Adipose tissue (tissue), 3 donors: ENCODE data around the gene TMEM183A. TPM values are rescaled to one million over a fixed set of nuclear protein-coding genes. Genes with fewer than 3 reads are reported as not detected.

Source experiments
- H3K27ac ChIP-seq: one replicate; pipeline ENCODE4 v1.5.1; 2013; ENCODE audit warnings: low read depth, low read length
- WGBS, 3 donors: extraction: QIAGEN DNeasy Blood & Tissue Kit; methylation state at CpG; one replicate each; pipeline ENCODE4 v1.1.7; 2013; 5-methylcytosine and 5-hydroxymethylcytosine counted together
- polyA plus RNA-seq, 3 donors: library from polyadenylated mRNA; stranded (reverse); fragments of 200-250 nt; gene quantifications; one replicate each; pipeline ENCODE4 v1.2.3, GENCODE V29; 2013
- donor health status: healthy with polysubstance abuse.
- donor health status: Bipolar disorder and iron deficiency.
- donor health status: healthy.

The TMEM183A gene
- polyA plus RNA-seq, 3 donors = 35.1 to 40.9 (median 40.8) TPM

GRCh38 chr1:203039609-203040512, 32.7 kb downstream of the TMEM183A start:
- 53 to 61% (median 56%) methylated on average over 11 of the region's 11 CpGs for whole genome bisulfite sequencing, 3 donors
- H3K27ac ChIP-seq = no peak overlapping the region

- WGBS, 3 donors = 53 to 64% (median 55%) methylated on average over 5 of the region's 5 CpGs
- no peak overlapping the region for H3K27ac ChIP-seq
Observed at GRCh38 chr1:203040513-203041275, 33.5 kb downstream of the TMEM183A start.

DNA sequence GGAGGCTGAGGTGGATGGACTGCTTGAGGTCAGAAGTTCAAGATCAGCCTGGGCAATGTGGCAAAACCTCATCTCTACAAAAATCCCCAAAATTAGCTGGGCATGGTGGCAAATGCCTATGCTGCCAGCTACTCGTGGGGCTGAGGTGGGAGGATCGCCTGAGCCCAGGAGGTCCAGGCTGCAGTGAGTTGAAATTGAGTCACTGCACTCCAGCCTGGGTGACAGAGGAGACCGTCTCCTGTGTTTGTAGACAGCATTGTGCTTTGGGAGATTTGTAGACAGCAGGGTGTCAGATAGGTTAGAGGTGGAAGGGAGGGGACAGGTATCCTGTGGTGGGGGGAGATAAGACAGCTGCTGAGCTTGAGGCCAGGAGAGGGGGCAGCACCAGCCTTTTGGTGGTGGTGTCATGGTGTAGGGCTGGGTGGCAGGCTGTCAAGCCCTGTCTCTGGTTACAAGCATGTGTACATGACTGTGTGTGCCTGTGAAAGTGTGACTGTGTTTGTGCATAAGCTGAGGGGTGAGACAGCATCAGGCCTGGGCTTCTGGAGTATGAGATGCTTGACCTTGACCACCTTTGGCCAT, 34.3 kb downstream of the TMEM183A start:
- WGBS, 3 donors = 67 to 93% (median 87%) methylated on average over 3 of the region's 3 CpGs
- H3K27ac ChIP-seq = no peak overlapping the region

DNA sequence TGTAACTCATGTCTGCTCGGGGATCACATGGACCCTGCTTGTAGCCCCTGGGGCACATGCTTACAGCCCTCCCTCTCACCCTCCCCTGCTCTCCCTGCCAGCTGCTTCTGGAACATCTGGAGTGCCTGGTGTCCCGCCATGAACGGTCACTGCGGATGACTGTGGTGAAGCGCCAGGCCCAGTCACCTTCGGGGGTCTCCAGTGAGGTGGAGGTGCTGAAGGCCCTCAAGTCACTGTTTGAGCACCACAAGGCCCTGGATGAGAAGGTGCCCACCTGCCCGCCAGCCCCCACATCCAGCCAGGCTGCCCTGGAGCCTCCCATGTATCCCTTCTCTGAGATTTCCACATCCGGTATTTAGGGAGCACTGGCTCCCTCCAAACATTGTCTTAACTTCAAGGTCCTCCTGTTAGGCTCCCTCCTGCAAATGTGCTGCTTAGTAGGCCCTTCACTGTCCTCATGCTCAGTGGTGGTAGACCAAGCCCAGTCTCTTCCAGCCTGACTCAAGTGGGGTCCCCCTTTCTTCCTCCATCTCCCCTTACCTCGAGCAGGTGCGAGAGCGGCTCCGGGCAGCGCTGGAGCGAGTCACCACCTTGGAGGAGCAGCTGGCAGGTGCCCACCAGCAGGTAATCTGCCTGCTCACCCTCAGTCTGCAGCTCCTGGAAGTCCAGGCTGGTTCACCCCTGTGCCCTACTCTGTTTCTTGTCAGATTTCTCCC, 36.8 kb downstream of the TMEM183A start:
- WGBS, 3 donors = 92 to 95% (median 94%) methylated on average over 14 of the region's 14 CpGs
- no peak overlapping the region for H3K27ac ChIP-seq

DNA sequence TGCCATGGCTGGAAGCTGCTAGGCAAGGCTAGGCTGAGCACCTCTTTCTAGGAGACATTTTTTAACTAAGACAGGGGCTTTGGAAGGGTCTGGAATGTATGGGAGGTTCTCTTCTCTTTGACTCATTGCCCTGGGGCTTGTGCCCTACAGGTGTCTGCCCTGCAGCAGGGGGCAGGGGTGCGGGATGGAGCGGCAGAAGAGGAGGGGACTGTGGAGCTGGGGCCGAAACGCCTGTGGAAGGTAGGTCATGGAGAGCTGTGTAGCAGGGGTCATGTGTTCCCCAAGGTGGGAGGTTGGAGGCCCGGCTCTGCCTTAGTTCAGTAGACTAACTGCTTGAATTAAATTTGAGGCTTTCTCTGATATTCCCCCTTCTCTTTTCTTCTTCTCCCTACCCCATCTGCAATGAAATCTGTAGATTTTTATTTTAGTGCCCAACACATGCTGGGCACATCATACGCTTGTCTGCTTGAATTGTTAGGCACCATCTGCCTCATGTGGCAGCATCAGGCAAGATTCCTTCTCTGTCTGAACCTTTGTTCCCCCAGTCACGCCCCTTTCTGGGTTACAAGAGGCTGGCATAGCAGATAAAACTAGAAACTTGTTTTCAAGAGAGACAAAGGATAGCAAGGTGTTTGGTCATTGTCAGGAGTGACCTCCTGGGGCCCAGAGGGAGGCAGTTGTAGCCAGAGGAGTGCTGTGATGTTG, 37.5 kb downstream of the TMEM183A start:
- WGBS, 3 donors = 83 to 97% (median 94%) methylated on average over 7 of the region's 7 CpGs

GRCh38 chr1:203045336-203045735, 38.2 kb downstream of the TMEM183A start:
- H3K27ac ChIP-seq = no peak overlapping the region
- WGBS, 3 donors = 86 to 95% (median 94%) methylated on average over 17 of the region's 17 CpGs

More for the DNA sequence above, 37.5 kb downstream of the TMEM183A start:
- no peak overlapping the region for H3K27ac ChIP-seq

DNA sequence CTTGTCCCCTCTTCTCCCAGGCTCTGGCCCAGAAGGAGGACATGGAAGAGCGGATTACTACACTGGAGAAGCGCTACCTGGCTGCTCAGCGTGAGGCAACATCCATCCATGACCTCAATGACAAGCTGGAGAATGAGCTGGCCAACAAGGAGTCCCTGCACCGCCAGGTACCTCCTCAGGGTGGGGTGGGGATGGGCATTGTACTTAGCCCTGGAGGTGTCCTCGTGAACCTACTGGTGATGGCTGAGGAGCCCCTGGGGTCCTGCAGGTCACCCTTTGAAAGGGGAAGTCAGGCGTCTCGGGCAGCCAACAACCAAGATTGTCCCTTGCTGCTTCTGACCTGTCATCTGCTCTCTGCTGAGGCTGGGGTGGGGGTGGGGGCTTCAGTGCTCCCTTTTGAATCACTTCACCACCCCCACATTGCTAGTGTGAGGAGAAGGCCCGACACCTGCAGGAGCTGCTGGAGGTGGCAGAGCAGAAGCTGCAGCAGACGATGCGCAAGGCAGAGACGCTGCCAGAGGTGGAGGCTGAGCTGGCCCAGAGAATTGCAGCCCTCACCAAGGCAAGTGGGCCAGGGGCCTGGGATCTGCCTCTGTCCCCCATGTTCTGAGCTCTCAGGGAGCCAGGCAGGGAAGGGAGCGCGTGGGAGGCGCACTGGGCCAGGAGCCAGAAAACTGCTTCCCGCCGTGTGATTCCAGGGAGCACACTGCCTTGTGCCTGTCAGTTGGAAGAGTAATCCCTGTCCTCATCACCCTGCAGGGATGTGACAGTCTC, 38.8 kb downstream of the TMEM183A start:
- WGBS, 3 donors = 78 to 82% (median 79%) methylated on average over 15 to 16 of the region's 16 CpGs
- H3K27ac ChIP-seq = no peak overlapping the region

DNA sequence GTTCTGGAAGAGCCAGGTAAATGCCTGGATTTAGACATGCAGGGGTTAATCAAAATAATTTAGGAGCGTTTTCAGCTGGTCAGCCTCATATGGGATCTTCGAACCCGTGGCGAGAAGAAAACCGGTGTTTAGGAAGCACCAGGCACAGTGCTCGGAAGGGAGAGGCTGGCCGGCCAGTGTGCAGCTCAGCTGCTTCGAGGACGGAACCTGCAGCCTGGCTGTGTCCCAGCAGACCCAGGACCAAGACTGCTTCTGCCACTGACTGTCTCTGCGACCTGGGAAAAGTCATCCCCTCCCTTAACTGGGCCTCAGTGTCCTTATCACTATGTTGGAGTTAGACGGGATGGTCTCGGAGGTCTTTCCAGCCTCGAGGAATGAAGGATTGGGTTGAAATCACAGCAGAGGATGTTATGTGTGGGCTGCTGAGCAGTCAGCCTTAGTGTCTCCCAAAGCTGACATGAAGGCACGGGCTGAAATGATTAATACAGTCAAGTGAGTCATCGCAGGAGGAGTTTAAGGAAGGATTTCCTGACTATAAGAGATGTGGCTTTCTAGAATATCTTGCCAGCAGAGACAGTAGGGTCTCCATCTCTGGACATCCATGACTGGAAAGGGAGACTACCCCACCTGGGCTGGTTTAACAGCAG, 39.9 kb downstream of the TMEM183A start:
- H3K27ac ChIP-seq = no peak overlapping the region
- 42 to 60% (median 43%) methylated on average over 15 of the region's 15 CpGs for WGBS, 3 donors

- 84 to 92% (median 92%) methylated on average over 11 of the region's 11 CpGs for WGBS, 3 donors
Observed at GRCh38 chr1:203048086-203048485, 40.9 kb downstream of the TMEM183A start.

GRCh38 chr1:203048555-203049051, 41.4 kb downstream of the TMEM183A start:
- no peak overlapping the region for H3K27ac ChIP-seq
- WGBS, 3 donors = 51 to 87% (median 86%) methylated on average over 22 to 23 of the region's 23 CpGs

More at GRCh38 chr1:203048086-203048485, 40.9 kb downstream of the TMEM183A start:
- H3K27ac ChIP-seq = no peak overlapping the region

DNA sequence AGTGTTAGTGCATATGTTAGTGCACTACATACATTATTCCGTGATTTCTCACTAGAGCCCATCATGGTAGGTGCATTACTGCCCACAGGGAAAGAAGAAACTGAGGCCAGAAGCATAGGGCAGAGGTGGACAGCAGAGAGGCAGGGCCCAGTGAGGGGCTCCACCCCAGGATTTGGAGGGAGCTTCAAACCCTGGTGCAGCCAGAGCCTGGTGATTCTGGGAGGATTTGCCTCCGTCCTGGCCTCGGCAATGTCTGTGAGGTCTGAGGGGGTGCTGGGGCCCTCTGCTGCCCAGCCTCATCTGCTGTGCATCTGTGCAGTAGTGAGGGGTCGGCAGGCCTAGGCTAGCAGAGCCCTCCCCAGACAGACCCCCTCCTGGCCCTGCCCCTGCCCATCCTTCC, 41.9 kb downstream of the TMEM183A start:
- no peak overlapping the region for H3K27ac ChIP-seq

GRCh38 chr1:203049576-203050180, 42.5 kb downstream of the TMEM183A start:
- WGBS, 3 donors = 80 to 91% (median 90%) methylated on average over 14 of the region's 14 CpGs
- H3K27ac ChIP-seq = no peak overlapping the region

More for the DNA sequence above, 41.9 kb downstream of the TMEM183A start:
- 77 to 85% (median 85%) methylated on average over 4 of the region's 4 CpGs for WGBS, 3 donors

GRCh38 chr1:203050826-203051225, 43.7 kb downstream of the TMEM183A start:
- no peak overlapping the region for H3K27ac ChIP-seq
- 75 to 83% (median 78%) methylated on average over 4 of the region's 4 CpGs for WGBS, 3 donors

- no peak overlapping the region for H3K27ac ChIP-seq
- 37 to 51% (median 48%) methylated on average over 20 of the region's 20 CpGs for WGBS, 3 donors
Observed at GRCh38 chr1:203051841-203052324, 44.7 kb downstream of the TMEM183A start.

GRCh38 chr1:203052601-203053000, 45.4 kb downstream of the TMEM183A start:
- WGBS, 3 donors = 82 to 96% (median 90%) methylated on average over 3 of the region's 3 CpGs
- no peak overlapping the region for H3K27ac ChIP-seq

DNA sequence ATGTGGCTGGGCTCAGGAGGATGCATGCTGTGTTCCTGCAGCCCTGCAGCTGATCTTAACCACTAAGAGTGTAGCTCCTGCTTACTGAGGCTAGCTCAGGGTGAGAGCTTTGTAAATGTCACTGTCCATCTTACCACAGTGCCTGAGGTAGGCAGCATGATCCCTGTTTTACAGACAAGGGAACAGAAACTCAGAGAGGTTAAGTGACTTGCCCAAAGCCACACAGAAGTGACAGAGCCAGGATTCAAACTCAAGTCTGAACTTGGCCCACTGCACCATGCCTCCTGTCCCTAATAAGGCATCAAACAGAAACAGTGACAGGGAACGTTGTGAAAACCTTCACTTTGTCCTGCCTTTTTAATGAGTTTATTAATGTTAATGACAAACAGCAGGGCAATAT, 47.0 kb downstream of the TMEM183A start:
- WGBS, 3 donors = 38 to 79% (median 68%) methylated on average over 1 of the region's 1 CpG
- no peak overlapping the region for H3K27ac ChIP-seq
